ENCODE measurements around the gene BORCS6.
"Not testable (repeated sequence)": the region's sequence is repeated elsewhere in the genome, so short reads cannot be mapped to it uniquely, and the experiment has no call there.

Gene BORCS6

DNA sequence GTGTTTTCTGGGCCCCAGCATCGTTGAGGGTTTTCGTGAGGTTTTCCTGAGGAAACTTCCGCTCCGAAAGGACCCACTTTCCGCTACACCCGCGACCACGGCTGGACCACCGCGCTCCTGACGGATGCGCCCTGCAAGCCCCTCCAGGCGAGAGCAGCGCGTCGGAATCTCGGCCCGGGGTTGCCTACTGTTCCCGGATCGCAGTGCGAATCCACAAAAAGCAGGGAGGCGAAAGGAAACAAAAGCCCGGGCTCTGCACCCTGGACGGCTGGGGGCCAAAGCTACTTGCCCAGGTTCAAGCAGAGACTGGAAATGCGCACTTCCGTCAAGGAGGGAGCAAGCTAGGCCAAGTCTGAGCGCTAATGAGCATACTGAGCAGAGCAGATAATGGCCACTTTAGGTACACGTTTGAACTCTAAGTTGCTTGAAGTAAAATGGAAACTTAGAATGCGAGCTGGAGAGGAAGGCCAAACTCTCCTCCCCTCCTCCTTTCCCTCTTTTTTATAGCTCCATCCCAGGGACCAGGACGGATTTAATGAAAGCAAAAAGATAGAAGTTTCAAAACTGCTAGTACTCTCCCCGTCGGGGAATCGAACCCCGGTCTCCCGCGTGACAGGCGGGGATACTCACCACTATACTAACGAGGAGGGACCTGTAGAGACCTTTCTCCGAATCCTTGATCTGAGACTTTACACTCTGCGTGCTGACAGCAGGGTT is 31.8 kb upstream of the BORCS6 start:
- peak; percentile 49 for DNase-seq (ENCODE audit: low spot score)
- TF ChIP-seq, protein P1, sequence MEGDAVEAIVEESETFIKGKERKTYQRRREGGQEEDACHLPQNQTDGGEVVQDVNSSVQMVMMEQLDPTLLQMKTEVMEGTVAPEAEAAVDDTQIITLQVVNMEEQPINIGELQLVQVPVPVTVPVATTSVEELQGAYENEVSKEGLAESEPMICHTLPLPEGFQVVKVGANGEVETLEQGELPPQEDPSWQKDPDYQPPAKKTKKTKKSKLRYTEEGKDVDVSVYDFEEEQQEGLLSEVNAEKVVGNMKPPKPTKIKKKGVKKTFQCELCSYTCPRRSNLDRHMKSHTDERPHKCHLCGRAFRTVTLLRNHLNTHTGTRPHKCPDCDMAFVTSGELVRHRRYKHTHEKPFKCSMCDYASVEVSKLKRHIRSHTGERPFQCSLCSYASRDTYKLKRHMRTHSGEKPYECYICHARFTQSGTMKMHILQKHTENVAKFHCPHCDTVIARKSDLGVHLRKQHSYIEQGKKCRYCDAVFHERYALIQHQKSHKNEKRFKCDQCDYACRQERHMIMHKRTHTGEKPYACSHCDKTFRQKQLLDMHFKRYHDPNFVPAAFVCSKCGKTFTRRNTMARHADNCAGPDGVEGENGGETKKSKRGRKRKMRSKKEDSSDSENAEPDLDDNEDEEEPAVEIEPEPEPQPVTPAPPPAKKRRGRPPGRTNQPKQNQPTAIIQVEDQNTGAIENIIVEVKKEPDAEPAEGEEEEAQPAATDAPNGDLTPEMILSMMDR (IDR thresholded peaks at IDR 0.05; ENCODE audit: extremely low read depth, missing control alignments) = no peak

DNA sequence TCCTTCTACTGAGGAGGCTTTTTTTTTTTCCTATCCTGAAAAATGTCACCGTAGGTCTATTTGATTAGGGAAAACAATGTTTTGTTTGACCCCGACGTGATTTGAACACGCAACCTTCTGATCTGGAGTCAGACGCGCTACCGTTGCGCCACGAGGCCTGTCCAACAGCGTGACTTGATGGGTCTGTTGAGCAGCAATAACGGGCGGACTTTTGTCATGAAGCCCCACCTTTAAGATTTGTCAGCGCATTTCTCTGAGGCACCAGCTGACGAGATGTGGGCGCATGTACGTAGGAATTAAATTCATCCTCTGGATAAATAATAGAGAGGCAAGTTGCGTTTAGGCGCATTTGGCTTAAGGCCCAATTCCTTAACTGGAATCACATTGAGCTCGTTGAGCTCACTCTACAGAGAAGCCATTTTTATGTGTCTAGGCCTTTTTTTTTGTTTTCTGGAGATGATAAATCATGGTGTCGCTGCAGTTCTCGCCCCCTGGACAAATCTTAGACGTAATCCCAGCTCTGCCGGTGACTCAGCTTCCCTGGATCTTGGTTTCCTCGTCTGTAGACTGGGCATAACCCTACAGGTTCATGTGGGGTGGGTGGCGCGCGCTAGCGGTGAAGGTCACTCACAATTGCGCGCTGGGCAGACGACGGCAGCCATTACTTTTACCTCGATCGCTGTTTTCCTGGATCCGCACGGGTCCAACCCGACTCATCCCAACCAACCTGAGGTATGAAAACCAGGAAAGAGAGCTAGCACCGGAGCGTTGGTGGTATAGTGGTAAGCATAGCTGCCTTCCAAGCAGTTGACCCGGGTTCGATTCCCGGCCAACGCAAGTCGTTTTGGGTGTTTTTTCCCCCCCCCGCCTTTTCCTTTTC is 31.0 kb upstream of the BORCS6 start:
- TF ChIP-seq, protein P1 (IDR thresholded peaks at IDR 0.05; ENCODE audit: extremely low read depth, missing control alignments) = no peak
- peak; percentile 61 for DNase-seq (ENCODE audit: low spot score)

DNA sequence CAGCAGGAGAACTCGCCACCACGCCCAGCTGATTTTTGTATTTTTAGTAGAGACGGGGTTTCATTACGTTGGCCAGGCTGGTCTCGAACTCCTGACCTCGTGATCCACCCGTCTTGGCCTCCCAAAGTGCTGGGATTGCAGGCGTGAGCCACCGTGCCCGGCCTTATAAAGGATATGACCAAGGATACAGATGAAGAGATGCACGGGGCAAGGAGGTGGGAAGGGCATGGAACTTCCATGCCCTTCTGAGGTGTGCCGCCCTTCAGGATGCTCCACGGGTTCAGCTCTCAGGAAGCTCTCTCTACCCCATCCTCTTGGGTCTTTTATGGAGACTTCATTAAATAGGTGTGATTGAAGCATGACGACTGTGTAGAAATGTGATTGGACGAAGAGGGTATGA is 24.0 kb upstream of the BORCS6 start:
- not testable (repeated sequence) for DNase-seq (ENCODE audit: low spot score)

- DNase-seq (ENCODE audit: low spot score) = no peak
These were observed 22.6 kb upstream of the BORCS6 start for GRCh38 chr17:8212312-8213180.

GRCh38 chr17:8210761-8211458 is 20.9 kb upstream of the BORCS6 start:
- DNase-seq (ENCODE audit: low spot score) = no peak
- TF ChIP-seq, protein P1 (IDR thresholded peaks at IDR 0.05; ENCODE audit: extremely low read depth, missing control alignments) = no peak

More at GRCh38 chr17:8212312-8213180, 22.6 kb upstream of the BORCS6 start:
- TF ChIP-seq, protein P1 (IDR thresholded peaks at IDR 0.05; ENCODE audit: extremely low read depth, missing control alignments) = no peak

DNA sequence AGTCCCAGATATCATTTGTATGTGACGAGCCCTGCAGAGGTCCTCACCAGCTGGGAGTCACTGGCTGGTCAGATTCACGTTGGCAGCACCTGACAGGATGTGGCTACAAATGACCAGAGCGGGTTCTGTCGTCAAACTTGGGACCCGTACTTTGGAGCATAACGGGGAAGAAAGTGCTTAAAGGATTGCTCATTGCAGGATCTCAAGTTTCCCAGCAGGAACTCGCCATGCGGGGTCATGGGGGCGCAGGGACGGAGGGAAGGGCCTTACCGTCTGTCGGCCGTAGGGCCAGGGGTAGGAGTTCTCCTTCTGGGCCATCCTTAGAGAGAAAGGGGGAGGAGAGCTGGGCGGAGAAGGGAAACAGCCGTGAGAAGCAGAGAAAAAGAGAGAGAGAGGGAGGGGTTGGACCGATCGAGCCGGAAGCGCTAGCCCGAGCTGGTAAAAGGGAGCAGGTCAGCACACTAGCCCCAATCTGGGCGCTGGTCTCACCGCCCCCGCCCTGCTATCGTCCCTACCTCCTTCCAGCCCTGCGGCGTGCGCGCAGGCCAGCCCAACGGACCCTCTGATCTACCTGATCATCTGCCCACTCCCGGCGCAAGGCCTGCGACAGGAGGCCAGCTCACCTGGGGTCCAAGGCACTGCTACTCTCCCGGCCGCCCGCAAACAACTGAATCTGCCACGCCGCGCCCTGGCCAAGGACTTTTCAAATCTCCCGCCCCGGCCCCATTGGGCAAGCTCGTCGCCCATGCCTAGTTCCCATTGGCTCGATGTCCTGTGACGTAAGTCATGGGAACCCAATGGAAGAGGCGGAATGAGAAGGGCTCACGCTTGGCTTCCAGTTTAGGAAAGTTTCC is 20.2 kb upstream of the BORCS6 start, which contains the start of gene AURKB:
AURKB (minus strand) TSS at position 669 of the 854 bp plus-strand sequence; CDS start at position 318, 351 bp downstream.
- peak; percentile 94 for DNase-seq (ENCODE audit: low spot score)
- TF ChIP-seq, protein P1 (IDR thresholded peaks at IDR 0.05; ENCODE audit: extremely low read depth, missing control alignments) = no peak
